G401 (cell line): ENCODE results near the gene NLRC5. TPM values are rescaled to one million over a fixed set of nuclear protein-coding genes. Genes with fewer than 3 reads are reported as not detected.
"Not testable (repeated sequence)": the region's sequence is repeated elsewhere in the genome, so short reads cannot be mapped to it uniquely, and the experiment has no call there.

ENCODE experiments used
- DNase-seq: peaks from one replicate; pipeline ENCODE4 v3.0.0-alpha.2; 2015; ENCODE audit warnings: low spot score
- in situ Hi-C: cut with HindIII; loops from 2 replicates; pipeline ENCODE4 v1.10.0; 2016; ENCODE audit warnings: low sequenced_read_pairs, mixed read lengths
- total RNA-seq: library from RNA; depleted of rRNA; stranded (reverse); fragments of >200 nt; shearing (Covaris generic); gene quantifications from 2 replicates; pipeline ENCODE4 v1.2.3, GENCODE V29; 2014

Gene NLRC5
- total RNA-seq, 1 experiment from 2014 or later = 0.07 TPM

GRCh38 chr16:56993204-56993603, 3.8 kb downstream of the NLRC5 start:
- in situ Hi-C loops = no loop called here
- DNase-seq = no peak

GRCh38 chr16:56994311-56994710, 5.0 kb downstream of the NLRC5 start:
- in situ Hi-C loops = no loop called here
- no peak for DNase-seq

GRCh38 chr16:56995136-56995805, 5.9 kb downstream of the NLRC5 start:
- in situ Hi-C loops = no loop called here
- DNase-seq = no peak

GRCh38 chr16:56997264-56997663, 7.9 kb downstream of the NLRC5 start:
- no peak for DNase-seq
- in situ Hi-C loops = no loop called here

DNA sequence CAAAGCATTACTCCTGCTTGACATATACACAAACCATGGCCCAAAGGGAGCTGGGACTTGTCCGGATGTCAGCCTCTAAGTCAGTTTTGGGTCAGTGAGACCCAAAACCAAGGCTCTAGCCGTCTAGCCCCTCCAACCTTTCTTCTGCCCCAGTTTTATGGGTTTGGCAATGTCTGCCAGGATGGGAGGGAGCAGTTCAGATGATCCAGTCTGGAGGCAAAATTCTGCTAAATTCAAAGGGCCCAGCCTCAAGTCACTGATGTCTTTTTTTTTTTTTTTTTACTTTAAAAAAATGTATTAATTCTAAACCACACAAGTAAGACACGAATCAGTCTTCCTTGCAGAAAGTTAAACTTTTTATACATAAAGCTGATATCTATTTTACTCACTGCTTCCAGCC, 8.6 kb downstream of the NLRC5 start:
- in situ Hi-C loops = no loop called here
- DNase-seq = no peak

DNA sequence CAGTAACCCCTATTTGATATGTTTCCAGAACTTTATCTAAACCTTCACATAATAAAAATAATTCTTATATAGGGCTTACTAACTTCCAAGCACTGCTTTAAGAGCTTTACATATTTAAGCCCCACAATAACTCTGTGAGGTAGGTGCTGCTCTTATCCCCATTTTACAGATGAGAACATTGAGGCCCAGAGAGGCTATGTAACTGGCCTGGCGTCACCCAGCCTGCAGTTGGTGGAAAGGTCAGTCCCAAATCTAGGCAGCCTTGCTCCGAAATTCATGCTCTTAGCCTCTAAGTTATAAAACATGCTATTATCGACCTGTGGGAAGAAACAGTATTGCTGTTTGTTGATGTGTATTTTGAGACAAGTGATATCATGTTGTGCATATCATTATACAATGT, 9.0 kb downstream of the NLRC5 start:
- in situ Hi-C loops = no loop called here
- DNase-seq = no peak

DNA sequence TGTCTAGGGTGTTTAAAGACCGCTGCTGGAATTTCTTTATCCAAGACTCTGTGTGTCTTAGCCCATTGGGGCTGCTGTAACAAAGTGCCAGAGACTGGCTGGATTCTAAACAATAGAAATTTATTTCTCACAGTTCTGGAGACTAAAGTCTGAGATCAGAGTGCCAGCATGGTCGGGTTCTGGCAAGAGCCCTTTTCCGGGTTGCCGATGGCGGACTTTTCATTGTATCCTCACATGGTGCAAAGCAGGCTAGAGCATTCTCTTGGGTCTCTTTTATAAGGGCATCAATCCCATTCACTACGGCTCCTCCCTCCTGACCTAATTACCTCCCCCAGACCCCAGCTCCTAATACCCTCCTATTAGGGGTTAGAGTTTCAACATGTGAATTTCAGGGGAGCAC, 9.5 kb downstream of the NLRC5 start:
- DNase-seq = no peak
- in situ Hi-C loops = no loop called here

DNA sequence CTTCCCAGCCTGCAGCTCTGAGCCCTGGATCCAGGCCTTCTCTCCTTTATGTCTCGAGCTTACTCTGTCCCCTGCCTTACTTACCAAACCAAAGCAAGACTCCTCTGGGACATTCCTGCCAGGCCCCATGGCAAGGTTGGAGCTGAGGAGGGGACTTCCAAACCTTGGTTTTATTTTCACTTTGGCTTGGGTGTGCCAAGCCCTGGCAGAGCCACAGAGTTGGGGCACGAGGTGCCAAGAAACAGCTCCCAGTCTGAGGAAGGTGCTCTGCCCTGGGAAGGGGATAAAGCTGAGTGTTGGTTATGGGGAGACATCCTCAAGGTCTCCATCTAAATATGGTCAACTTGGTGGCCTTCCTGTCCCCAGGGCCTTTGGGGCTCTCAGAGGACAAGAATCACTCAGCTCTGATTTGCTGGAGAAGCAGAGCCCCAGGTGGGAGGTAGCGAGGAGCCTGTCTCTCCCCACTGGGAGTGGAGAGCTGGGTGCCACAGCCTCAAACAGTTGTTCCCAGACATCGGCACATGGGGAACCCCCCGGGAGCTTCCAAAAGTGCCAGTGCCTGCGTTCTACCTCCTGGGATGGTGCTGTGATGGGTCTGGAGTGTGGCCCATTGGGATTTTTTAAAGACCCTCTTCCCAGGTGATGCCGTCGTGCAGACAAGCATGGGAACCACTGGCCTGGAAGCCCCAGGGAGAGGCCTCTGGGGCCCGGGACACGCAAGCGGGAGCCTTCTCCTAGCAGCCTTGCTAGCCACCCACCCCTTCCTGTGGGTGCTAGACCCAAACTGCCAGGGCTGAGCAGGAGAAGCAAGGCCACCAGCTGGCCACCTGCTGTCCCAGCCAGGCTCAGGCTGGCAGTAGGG, 10.3 kb downstream of the NLRC5 start:
- in situ Hi-C loops = no loop called here
- no peak for DNase-seq

- DNase-seq = no peak
Observed at GRCh38 chr16:57000271-57001025, 11.1 kb downstream of the NLRC5 start.

DNA sequence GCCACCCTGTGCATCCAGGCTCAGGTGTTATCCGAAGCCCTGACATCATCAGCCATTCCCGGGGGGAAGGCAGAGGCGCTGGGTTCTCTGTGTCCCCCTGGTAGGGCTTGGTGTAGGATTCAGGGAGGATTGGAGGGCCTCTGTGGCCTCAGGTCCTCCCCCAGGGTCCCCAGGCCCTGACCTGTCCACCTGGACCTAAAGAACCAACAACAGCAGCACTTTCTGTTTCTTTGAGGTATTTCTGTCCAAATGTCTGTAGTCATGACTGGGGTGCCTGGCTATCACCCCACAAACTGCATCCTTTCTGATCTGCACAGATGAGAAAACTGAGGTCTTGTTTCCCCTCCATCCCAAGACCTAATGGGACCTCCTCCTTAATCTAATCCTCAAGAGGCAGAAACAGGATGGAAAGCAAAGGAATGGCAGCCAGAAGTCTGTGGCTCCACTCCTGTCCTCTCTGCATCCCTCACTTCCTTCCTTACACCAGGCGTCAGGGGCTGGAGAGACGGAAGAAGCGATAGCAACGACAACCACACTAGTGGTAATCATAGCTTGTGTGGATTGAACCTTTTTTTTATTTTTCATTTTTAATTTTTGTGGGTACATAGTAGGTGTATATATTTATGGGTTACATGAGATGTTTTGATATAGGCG, 11.8 kb downstream of the NLRC5 start:
- in situ Hi-C loops = no loop called here
- no peak for DNase-seq

More at GRCh38 chr16:57000271-57001025, 11.1 kb downstream of the NLRC5 start:
- in situ Hi-C loops = no loop called here

- in situ Hi-C loops = no loop called here
Observed at GRCh38 chr16:57003439-57004386, 14.4 kb downstream of the NLRC5 start.

DNA sequence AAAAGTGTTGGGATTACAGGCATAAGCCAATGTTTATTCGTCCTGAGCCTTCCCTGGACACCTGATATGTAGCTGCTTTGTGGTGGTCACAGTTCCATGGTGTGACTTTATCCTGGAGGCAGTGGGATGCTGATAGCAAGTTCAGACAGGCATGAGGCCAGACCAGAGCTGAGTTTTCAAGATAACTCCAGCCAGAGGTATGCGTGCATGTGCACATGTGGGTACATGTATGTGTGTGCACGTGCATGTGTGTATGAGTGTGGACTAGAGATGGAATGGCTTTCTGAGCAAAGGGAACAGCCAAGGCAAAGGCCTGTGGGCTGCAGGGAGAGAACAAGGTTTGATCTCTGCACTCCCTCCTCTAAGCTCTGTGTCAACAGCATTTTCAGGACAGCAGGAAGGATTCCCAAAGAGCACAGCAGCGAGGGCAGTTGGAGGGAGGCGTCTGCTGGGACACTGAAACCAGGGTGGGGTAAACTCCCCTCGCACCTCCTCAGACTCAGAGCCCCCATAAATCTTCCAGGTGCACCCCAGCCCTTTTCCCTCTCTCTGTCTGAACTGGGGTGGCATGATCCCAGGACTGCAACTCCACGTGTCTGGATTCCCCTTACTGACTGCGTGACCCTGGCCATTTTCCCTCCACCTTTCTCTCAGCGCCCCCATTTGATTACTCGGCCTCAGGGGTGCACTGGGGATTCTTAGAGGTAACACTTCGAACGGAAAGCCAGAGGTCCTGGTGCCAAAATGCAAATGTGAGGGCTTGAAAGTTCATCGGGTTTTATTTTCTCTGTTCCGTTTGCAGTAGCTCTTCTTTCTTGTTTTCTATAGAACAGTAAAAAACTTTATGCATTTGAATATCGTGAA, 15.3 kb downstream of the NLRC5 start:
- in situ Hi-C loops = no loop called here
- DNase-seq = no peak

More at GRCh38 chr16:57003439-57004386, 14.4 kb downstream of the NLRC5 start:
- DNase-seq = no peak

DNA sequence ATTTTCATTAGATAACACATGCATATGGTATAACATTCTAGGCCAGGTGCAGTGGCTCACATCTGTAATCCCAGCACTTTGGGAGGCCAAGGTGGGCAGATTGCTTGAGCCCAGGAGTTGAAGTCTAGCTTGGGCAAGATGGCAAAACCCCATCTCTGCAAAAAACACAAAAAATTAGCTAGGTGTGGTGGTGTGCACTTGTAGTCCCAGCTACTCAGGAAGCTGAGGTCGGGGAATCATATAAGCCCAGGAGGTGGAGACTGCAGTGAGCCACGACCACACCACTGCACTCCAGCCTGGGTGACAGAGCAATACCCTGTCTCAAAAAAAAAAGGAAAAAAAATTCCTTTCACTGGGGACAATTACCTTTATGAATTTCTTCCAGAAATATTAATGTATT, 16.2 kb downstream of the NLRC5 start:
- in situ Hi-C loops, DNase-seq: not testable (repeated sequence)

GRCh38 chr16:57007050-57007449, 17.7 kb downstream of the NLRC5 start:
- in situ Hi-C loops = no loop called here
- DNase-seq = no peak

GRCh38 chr16:57007530-57007929, 18.2 kb downstream of the NLRC5 start:
- in situ Hi-C loops = no loop called here
- no peak for DNase-seq

- in situ Hi-C loops = no loop called here
- DNase-seq = no peak
Observed at GRCh38 chr16:57008440-57008839, 19.1 kb downstream of the NLRC5 start.

- no peak for DNase-seq
- in situ Hi-C loops = no loop called here
Observed at GRCh38 chr16:57009643-57010170, 20.4 kb downstream of the NLRC5 start.
